HCT116 (cell line): Measurements from ENCODE around the gene HFM1. TPM values are rescaled to one million over a fixed set of nuclear protein-coding genes. Genes with fewer than 3 reads are reported as not detected.

Experiments
- ATAC-seq: fragments of 200-7000 bp; cut with Tn5 transposase; 2 replicates; pipeline ENCODE4 v1.9.1; 2020; ENCODE audit warnings: mild to moderate bottlenecking, moderate library complexity
- BruUV-seq: library from RNA; stranded (reverse); fragments of 400-500 nt; replicated peaks from 2 replicates; lab custom pipeline; 2021; lab: Mats Ljungman, UMichigan
- CTCF ChIA-PET: fragments of 300-600 bp; sonication (Branson Sonifier 250); formaldehyde crosslinking; loops from one replicate; lab custom pipeline; 2021; ENCODE audit warnings: antibody characterized with exemption; lab: Charles Lee
- POLR2A ChIA-PET: fragments of 300-600, 350-600 bp; sonication (Branson Sonifier 250); formaldehyde crosslinking; loops from one replicate; lab custom pipeline; 2021; ENCODE audit warnings: antibody characterized with exemption; lab: Charles Lee
- RAD21 ChIA-PET, 2 experiments: fragments of 300-600 bp; sonication (Branson Sonifier 250); formaldehyde crosslinking; loops; one replicate each; lab custom pipeline; 2023; ENCODE audit warnings: low total read pairs in 2 of 2; ENCODE audit not compliant: uncharacterized antibody in 2 of 2, unreplicated experiment in 2 of 2, low non-redundant PET in 1 of 2; lab: Charles Lee
- DNase-seq: peaks from one replicate; pipeline ENCODE4 v3.0.0-alpha.2; 2010; ENCODE audit warnings: low read depth, low spot score
- H2AFZ ChIP-seq: fragments of 200-600 bp; shearing (Covaris generic), sonication (generic); 2 replicates; pipeline ENCODE4 v1.6.1; 2017; ENCODE audit warnings: low read depth, mixed run types, mixed read lengths, antibody characterized with exemption, low read length; ENCODE audit not compliant: poor library complexity, severe bottlenecking
- H3K27ac ChIP-seq: 2 replicates; pipeline ENCODE4 v1.5.1; 2012; ENCODE audit warnings: low read depth, low read length
- H3K27me3 ChIP-seq: fragments of 200-600 bp; sonication (generic); 2 replicates; pipeline ENCODE4 v1.6.1; 2016; ENCODE audit warnings: mixed run types, low read length, mixed read lengths; ENCODE audit not compliant: insufficient read depth
- H3K36me3 ChIP-seq, 2 experiments: fragments of 200-500 bp in 1 of 2; fragments of 200-600 bp in 1 of 2; sonication (Bioruptor generic) in 1 of 2; sonication (generic) in 1 of 2; 2 replicates each; pipeline versions ENCODE4 v1.5.1 to v1.6.1; 2014 to 2016; ENCODE audit warnings: low read length in 2 of 2, inconsistent platforms in 1 of 2, mixed read lengths in 1 of 2, mixed run types in 1 of 2; ENCODE audit not compliant: insufficient read depth in 2 of 2, control insufficient read depth in 1 of 2
- H3K4me1 ChIP-seq, 2 experiments: fragments of 200-600 bp in 1 of 2; sonication (generic) in 1 of 2; 2 replicates each; pipeline versions ENCODE4 v1.5.1 to v1.6.1; 2012 to 2017; ENCODE audit warnings: low read length in 2 of 2, inconsistent platforms in 1 of 2, mild to moderate bottlenecking in 1 of 2, mixed read lengths in 1 of 2, mixed run types in 1 of 2, moderate library complexity in 1 of 2; ENCODE audit not compliant: insufficient read depth in 2 of 2, control insufficient read depth in 1 of 2
- H3K4me2 ChIP-seq: fragments of 200-600 bp; sonication (generic); 2 replicates; pipeline ENCODE4 v1.6.1; 2017; ENCODE audit warnings: mixed run types, low read length, mixed read lengths
- H3K4me3 ChIP-seq, 2 experiments: fragments of 200-600 bp in 1 of 2; sonication (generic) in 1 of 2; replicated peaks in 1 of 2; 2 replicates each; pipeline ENCODE4 v1.5.1; 2011 to 2016; ENCODE audit warnings: low read length in 2 of 2, control low read depth in 1 of 2, low read depth in 1 of 2, mild to moderate bottlenecking in 1 of 2, mixed read lengths in 1 of 2, mixed run types in 1 of 2
- H3K79me2 ChIP-seq: fragments of 200-600 bp; sonication (generic); 2 replicates; pipeline ENCODE4 v1.6.1; 2017; ENCODE audit warnings: mild to moderate bottlenecking, mixed run types, low read length, moderate library complexity, mixed read lengths; ENCODE audit not compliant: insufficient read depth
- H3K9ac ChIP-seq: fragments of 200-600 bp; sonication (generic); 2 replicates; pipeline ENCODE4 v1.6.1; 2016; ENCODE audit warnings: low read length, mixed read lengths
- H3K9me2 ChIP-seq: fragments of 200-600 bp; sonication (generic), shearing (Covaris generic); 2 replicates; pipeline ENCODE4 v1.6.1; 2017; ENCODE audit warnings: mixed run types, mild to moderate bottlenecking, moderate library complexity; ENCODE audit not compliant: insufficient read depth
- H3K9me3 ChIP-seq, 2 experiments: fragments of 200-500 bp in 1 of 2; fragments of 200-600 bp in 1 of 2; sonication (Bioruptor generic) in 1 of 2; sonication (generic) in 1 of 2; 2 replicates each; pipeline ENCODE4 v1.6.1; 2014 to 2017; ENCODE audit warnings: low read length in 2 of 2, mixed read lengths in 2 of 2, inconsistent platforms in 1 of 2, low read depth in 1 of 2, mild to moderate bottlenecking in 1 of 2, mixed run types in 1 of 2, moderate library complexity in 1 of 2; ENCODE audit not compliant: control insufficient read depth in 1 of 2, insufficient read depth in 1 of 2
- H4K20me1 ChIP-seq: fragments of 200-600 bp; sonication (generic), shearing (Covaris generic); 2 replicates; pipeline ENCODE4 v1.6.1; 2017; ENCODE audit warnings: mixed run types, mild to moderate bottlenecking, moderate library complexity; ENCODE audit not compliant: insufficient read depth
- POLR2A ChIP-seq: IDR thresholded peaks from 2 replicates; pipeline ENCODE4 v1.7.0; 2011; ENCODE audit warnings: borderline replicate concordance; ENCODE audit not compliant: insufficient read depth, insufficient read length; ENCODE audit errors: extremely low read depth
- intact Hi-C: fragments of 100-400 bp; cut with micrococcal nuclease; formaldehyde crosslinking; loops from 2 replicates; pipeline ENCODE4 v1.10.0; 2022
- total RNA-seq: library from RNA; stranded (reverse); gene quantifications from one replicate; pipeline ENCODE4 v1.2.1, GENCODE V29; 2021; ENCODE audit not compliant: unreplicated experiment
- TF ChIP-seq, protein P1 (sequence below): IDR thresholded peaks from 2 replicates; pipeline ENCODE4 v1.6.1; 2012; ENCODE audit warnings: low read depth

HFM1 gene
- total RNA-seq, 1 experiment from 2014 or later: 0.07 TPM

DNA sequence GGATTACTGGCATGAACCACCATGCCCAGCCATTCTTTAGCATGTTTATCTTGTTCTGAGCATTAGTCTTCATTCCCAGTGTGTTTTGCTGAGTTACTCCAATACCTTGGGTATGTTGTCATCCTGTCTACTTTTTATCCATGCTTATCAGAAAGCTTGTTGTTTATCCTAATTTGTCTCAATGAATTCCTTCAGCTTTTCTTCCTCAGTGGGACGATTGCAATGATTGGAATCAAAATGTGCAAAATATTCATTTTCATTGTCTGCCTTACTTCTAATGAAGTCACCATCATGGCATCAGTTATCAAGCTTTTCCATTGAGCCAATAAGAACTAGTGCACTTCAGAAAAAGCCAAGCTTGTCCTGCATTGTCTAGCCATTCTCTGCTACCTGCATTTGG is 170.5 kb downstream of the HFM1 start (continued):
- TF ChIP-seq, protein P1, sequence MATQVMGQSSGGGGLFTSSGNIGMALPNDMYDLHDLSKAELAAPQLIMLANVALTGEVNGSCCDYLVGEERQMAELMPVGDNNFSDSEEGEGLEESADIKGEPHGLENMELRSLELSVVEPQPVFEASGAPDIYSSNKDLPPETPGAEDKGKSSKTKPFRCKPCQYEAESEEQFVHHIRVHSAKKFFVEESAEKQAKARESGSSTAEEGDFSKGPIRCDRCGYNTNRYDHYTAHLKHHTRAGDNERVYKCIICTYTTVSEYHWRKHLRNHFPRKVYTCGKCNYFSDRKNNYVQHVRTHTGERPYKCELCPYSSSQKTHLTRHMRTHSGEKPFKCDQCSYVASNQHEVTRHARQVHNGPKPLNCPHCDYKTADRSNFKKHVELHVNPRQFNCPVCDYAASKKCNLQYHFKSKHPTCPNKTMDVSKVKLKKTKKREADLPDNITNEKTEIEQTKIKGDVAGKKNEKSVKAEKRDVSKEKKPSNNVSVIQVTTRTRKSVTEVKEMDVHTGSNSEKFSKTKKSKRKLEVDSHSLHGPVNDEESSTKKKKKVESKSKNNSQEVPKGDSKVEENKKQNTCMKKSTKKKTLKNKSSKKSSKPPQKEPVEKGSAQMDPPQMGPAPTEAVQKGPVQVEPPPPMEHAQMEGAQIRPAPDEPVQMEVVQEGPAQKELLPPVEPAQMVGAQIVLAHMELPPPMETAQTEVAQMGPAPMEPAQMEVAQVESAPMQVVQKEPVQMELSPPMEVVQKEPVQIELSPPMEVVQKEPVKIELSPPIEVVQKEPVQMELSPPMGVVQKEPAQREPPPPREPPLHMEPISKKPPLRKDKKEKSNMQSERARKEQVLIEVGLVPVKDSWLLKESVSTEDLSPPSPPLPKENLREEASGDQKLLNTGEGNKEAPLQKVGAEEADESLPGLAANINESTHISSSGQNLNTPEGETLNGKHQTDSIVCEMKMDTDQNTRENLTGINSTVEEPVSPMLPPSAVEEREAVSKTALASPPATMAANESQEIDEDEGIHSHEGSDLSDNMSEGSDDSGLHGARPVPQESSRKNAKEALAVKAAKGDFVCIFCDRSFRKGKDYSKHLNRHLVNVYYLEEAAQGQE: no peak
- TF ChIP-seq POLR2A: no peak

DNA sequence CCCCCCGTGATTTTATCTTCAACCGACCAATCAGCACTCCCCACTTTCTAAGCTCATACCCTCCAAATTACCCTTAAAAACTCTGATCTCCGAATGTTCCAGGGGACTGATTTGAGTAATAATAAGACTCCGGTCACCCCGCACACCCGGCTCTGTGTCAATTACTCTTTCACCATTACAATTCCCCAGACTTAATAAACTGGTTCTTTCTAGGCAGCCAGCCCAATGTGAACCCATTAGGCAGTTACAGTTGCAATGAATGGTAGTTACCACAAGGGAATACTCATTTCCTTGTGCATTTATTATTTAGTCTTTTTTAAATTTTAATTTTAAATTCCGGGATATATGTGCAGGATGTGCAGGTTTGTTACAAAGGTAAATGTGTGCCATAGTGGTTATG is 177.9 kb downstream of the HFM1 start:
- Histone ChIP-seq H3K27ac (no peak overlapping the region), H3K79me2 (no peaks in the 10 kb centered on the region), H3K36me3 (no peaks in the 10 kb centered on the region), H3K4me1 (no peaks in the 10 kb centered on the region), H3K4me2 (no peak overlapping the region), H3K27me3 (no peaks in the 10 kb centered on the region), H3K4me3 (no peak overlapping the region), H3K9me3 (no peaks in the 10 kb centered on the region), H3K9ac (no peak overlapping the region), H4K20me1 (no peaks in the 10 kb centered on the region), H2AFZ (no peak overlapping the region), H3K9me2 (no peaks in the 10 kb centered on the region)
- TF ChIP-seq, protein P1: no peak
- RAD21 ChIA-PET: no interaction called here
- CTCF ChIA-PET: no interaction called here
- DNase-seq (no peak), ATAC-seq (no peak)
- no TSS peak for BruUV-seq
- intact Hi-C loops: no loop called here
- POLR2A ChIA-PET: no interaction called here
